Measurements from ENCODE around the gene NID2. TPM values are rescaled to one million over a fixed set of nuclear protein-coding genes. Genes with fewer than 3 reads are reported as not detected.

The NID2 gene
- total RNA-seq, 1 donor from 2014 or later, result 0.36 TPM

GRCh38 chr14:52007211-52007610 lies 61.6 kb downstream of the NID2 start:
- intact Hi-C loops (cut with micrococcal nuclease), result no loop called here

GRCh38 chr14:52006361-52006760 lies 62.5 kb downstream of the NID2 start:
- intact Hi-C loops (cut with micrococcal nuclease), result no loop called here

GRCh38 chr14:52005625-52006024 lies 63.2 kb downstream of the NID2 start:
- intact Hi-C loops (cut with micrococcal nuclease), result no loop called here

GRCh38 chr14:52003324-52003723 lies 65.5 kb downstream of the NID2 start:
- intact Hi-C loops (cut with micrococcal nuclease), result no loop called here

- intact Hi-C loops (cut with micrococcal nuclease), result no loop called here
Observed at GRCh38 chr14:52002542-52002941, 66.3 kb downstream of the NID2 start.

GRCh38 chr14:52000696-52001095 lies 68.2 kb downstream of the NID2 start:
- intact Hi-C loops (cut with micrococcal nuclease), result no loop called here

- intact Hi-C loops (cut with micrococcal nuclease), result no loop called here
Observed at GRCh38 chr14:52000019-52000582, 68.8 kb downstream of the NID2 start.

GRCh38 chr14:51999084-51999483 lies 69.8 kb downstream of the NID2 start:
- intact Hi-C loops (cut with micrococcal nuclease), result loop anchor here (10.0 kb wide), 1 partner anchor 126 kb away; no protein-coding TSS in a partner anchor

- intact Hi-C loops (cut with micrococcal nuclease), result loop anchor here (10.0 kb wide), 1 partner anchor 126 kb away; no protein-coding TSS in a partner anchor
Observed at GRCh38 chr14:51998348-51998747, 70.5 kb downstream of the NID2 start.

GRCh38 chr14:51996148-51996746 lies 72.6 kb downstream of the NID2 start:
- intact Hi-C loops (cut with micrococcal nuclease), result loop anchor here (1.0 to 10.0 kb wide), 3 partner anchors 129 to 477 kb away; no protein-coding TSS in a partner anchor

- intact Hi-C loops (cut with micrococcal nuclease), result loop anchor here (10.0 kb wide), 1 partner anchor 131 kb away; no protein-coding TSS in a partner anchor
Observed at GRCh38 chr14:51993285-51993920, 75.5 kb downstream of the NID2 start.

- intact Hi-C loops (cut with micrococcal nuclease), result loop anchor here (10.0 kb wide), 1 partner anchor 134 kb away; no protein-coding TSS in a partner anchor
Observed at GRCh38 chr14:51990488-51990887, 78.4 kb downstream of the NID2 start.

GRCh38 chr14:51989293-51990234 lies 79.3 kb downstream of the NID2 start, which contains the start of gene RTRAF:
Gene RTRAF (plus strand): TSS chr14:51989546. CDS start chr14:51989640, 94 bp downstream.
- intact Hi-C loops (cut with micrococcal nuclease), result loop anchor here (1.0 to 10.0 kb wide), 4 partner anchors 135 to 563 kb away; partner anchors contain the start of genes FRMD6, GPR137C and TXNDC16

GRCh38 chr14:51988221-51988620 lies 80.6 kb downstream of the NID2 start:
- intact Hi-C loops (cut with micrococcal nuclease), result loop anchor here (2.0 kb wide), 1 partner anchor 565 kb away; the partner anchor contains the start of genes GPR137C and TXNDC16

- intact Hi-C loops (cut with micrococcal nuclease), result no loop called here
Observed at GRCh38 chr14:51981218-51981854, 87.5 kb downstream of the NID2 start.

- intact Hi-C loops (cut with micrococcal nuclease), result loop anchor here (2.0 to 5.0 kb wide), 3 partner anchors 118 to 697 kb away; partner anchors contain the start of gene GNG2
Observed at GRCh38 chr14:51979088-51979709, 89.7 kb downstream of the NID2 start.

- intact Hi-C loops (cut with micrococcal nuclease), result loop anchor here (2.0 to 5.0 kb wide), 3 partner anchors 118 to 696 kb away; partner anchors contain the start of gene GNG2
Observed at GRCh38 chr14:51978681-51979085, 90.2 kb downstream of the NID2 start.

GRCh38 chr14:51977075-51977474 lies 91.8 kb downstream of the NID2 start:
- intact Hi-C loops (cut with micrococcal nuclease), result loop anchor here (5.0 kb wide), 2 partner anchors 195 to 695 kb away; no protein-coding TSS in a partner anchor

GRCh38 chr14:51972566-51972965 lies 96.3 kb downstream of the NID2 start:
- intact Hi-C loops (cut with micrococcal nuclease), result no loop called here

Data from T-helper 2 cell treated with Interferon-gamma antibody and Interleukin-4, amounts not matched to agents 100 ng/mL and 5 ng/mL, for 36 hours (primary cell).